Peyer's patch (tissue), 4 donors: ENCODE data around the gene MRPS16. TPM values are rescaled to one million over a fixed set of nuclear protein-coding genes. Genes with fewer than 3 reads are reported as not detected.

Experiments used
- DNase-seq, 3 donors: peaks; one replicate each; pipeline ENCODE4 v3.0.0-alpha.2; 2017 to 2019
- H3K27ac ChIP-seq, 4 donors: fragments of 200-600 bp; sonication (generic); one replicate each; pipeline ENCODE4 v1.5.1; 2016 to 2019
- H3K27me3 ChIP-seq, 2 donors: fragments of 200-600 bp; sonication (generic); one replicate each; pipeline ENCODE4 v1.5.1; 2019
- H3K36me3 ChIP-seq, 3 donors: fragments of 200-600 bp; sonication (generic); one replicate each; pipeline ENCODE4 v1.5.1; 2016 to 2019
- H3K4me1 ChIP-seq, 4 donors: fragments of 200-600 bp; sonication (generic); one replicate each; pipeline ENCODE4 v1.5.1; 2016 to 2019
- H3K4me3 ChIP-seq, 4 donors: fragments of 200-600 bp; sonication (generic); 1 replicate in 3 of 4; 2 replicates in 1 of 4; pipeline ENCODE4 v1.5.1; 2016 to 2019; ENCODE audit warnings: mild to moderate bottlenecking in 1 of 4
- H3K9me3 ChIP-seq, 4 donors: fragments of 200-600 bp; sonication (generic); one replicate each; pipeline ENCODE4 v1.5.1; 2016 to 2019; ENCODE audit warnings: mild to moderate bottlenecking in 1 of 4
- CTCF ChIP-seq, 6 experiments: fragments of 450-650 bp in 4 of 6; fragments of 200-600 bp in 2 of 6; sonication (generic) in 1 of 6; IDR thresholded peaks; one replicate each; pipeline ENCODE4 v1.5.1; 2017 to 2019; ENCODE audit warnings: antibody characterized with exemption in 6 of 6, mild to moderate bottlenecking in 3 of 6, moderate library complexity in 1 of 6
- POLR2A ChIP-seq, 2 donors: fragments of 450-650 bp; IDR thresholded peaks; one replicate each; pipeline ENCODE4 v1.5.1; 2017; ENCODE audit warnings: antibody characterized with exemption in 2 of 2, mild to moderate bottlenecking in 2 of 2, moderate library complexity in 2 of 2
- total RNA-seq, 4 donors: library from RNA; depleted of rRNA; stranded (reverse); fragments of >200 nt; gene quantifications; one replicate each; pipeline ENCODE4 v1.1.0, GENCODE V29; 2016

MRPS16 gene
- total RNA-seq, 4 donors from 2014 or later: 39.8 to 69.3 (median 40.1) TPM

GRCh38 chr10:73246322-73246645, 6.2 kb downstream of the MRPS16 start:
- peak overlapping the region; percentile 66 to 90 (median 82) for H3K4me3 ChIP-seq
- peak overlapping the region; percentile 82 to 93 (median 88) for H3K27ac ChIP-seq
- DNase-seq: no peak
- peaks cover 0 to 32% (median 8%) of the 10 kb centered on the region in 4 donors for H3K4me1 ChIP-seq
- peaks cover 0 to 52% (median 0%) of the 10 kb centered on the region in 3 donors for H3K36me3 ChIP-seq
- H3K27me3 ChIP-seq: no peaks in the 10 kb centered on the region
- H3K9me3 ChIP-seq: no peaks in the 10 kb centered on the region
- TF ChIP-seq POLR2A (IDR thresholded peaks at IDR 0.05): no peak
- TF ChIP-seq CTCF (IDR thresholded peaks at IDR 0.05): no peak

- TF ChIP-seq CTCF (IDR thresholded peaks at IDR 0.05) (no peak), POLR2A (IDR thresholded peaks at IDR 0.05) (no peak)
- no peak overlapping the region for H3K4me3 ChIP-seq
- H3K9me3 ChIP-seq: no peaks in the 10 kb centered on the region
- H3K4me1 ChIP-seq: peaks cover 0 to 23% (median 5%) of the 10 kb centered on the region in 4 donors
- no peak overlapping the region for H3K27ac ChIP-seq
- H3K36me3 ChIP-seq: peaks cover 0 to 56% (median 0%) of the 10 kb centered on the region in 3 donors
- no peaks in the 10 kb centered on the region for H3K27me3 ChIP-seq
- DNase-seq: no peak
Observed at GRCh38 chr10:73244866-73245477, 7.5 kb downstream of the MRPS16 start.

- no peak overlapping the region for H3K4me3 ChIP-seq
- DNase-seq: no peak
- H3K4me1 ChIP-seq: peaks cover 0 to 3% (median 0%) of the 10 kb centered on the region in 4 donors
- TF ChIP-seq POLR2A (IDR thresholded peaks at IDR 0.05) (no peak), CTCF (IDR thresholded peaks at IDR 0.05) (no peak)
- H3K27me3 ChIP-seq: no peaks in the 10 kb centered on the region
- H3K36me3 ChIP-seq: peaks cover 0 to 68% (median 0%) of the 10 kb centered on the region in 3 donors
- no peaks in the 10 kb centered on the region for H3K9me3 ChIP-seq
- H3K27ac ChIP-seq: no peak overlapping the region
Observed at GRCh38 chr10:73239908-73240307, 12.5 kb downstream of the MRPS16 start.

- Histone ChIP-seq H3K27ac (no peak overlapping the region), H3K4me1 (no peaks in the 10 kb centered on the region), H3K4me3 (no peak overlapping the region), H3K27me3 (no peaks in the 10 kb centered on the region), H3K36me3 (peaks cover 0 to 73% (median 0%) of the 10 kb centered on the region in 3 donors), H3K9me3 (no peaks in the 10 kb centered on the region)
- DNase-seq: no peak
- TF ChIP-seq POLR2A (IDR thresholded peaks at IDR 0.05) (no peak), CTCF (IDR thresholded peaks at IDR 0.05) (no peak)
Observed at GRCh38 chr10:73238990-73239566, 13.4 kb downstream of the MRPS16 start.

GRCh38 chr10:73234695-73235094, 17.7 kb downstream of the MRPS16 start:
- H3K27ac ChIP-seq: no peak overlapping the region
- no peak for DNase-seq
- no peaks in the 10 kb centered on the region for H3K4me1 ChIP-seq
- no peaks in the 10 kb centered on the region for H3K27me3 ChIP-seq
- H3K4me3 ChIP-seq: no peak overlapping the region
- TF ChIP-seq POLR2A (IDR thresholded peaks at IDR 0.05): no peak
- no peaks in the 10 kb centered on the region for H3K9me3 ChIP-seq
- H3K36me3 ChIP-seq: peaks cover 0 to 46% (median 0%) of the 10 kb centered on the region in 3 donors

GRCh38 chr10:73233883-73234282, 18.6 kb downstream of the MRPS16 start:
- no peak for TF ChIP-seq POLR2A (IDR thresholded peaks at IDR 0.05)
- no peak for TF ChIP-seq CTCF (IDR thresholded peaks at IDR 0.05)
- Histone ChIP-seq H3K36me3 (peaks cover 0 to 38% (median 0%) of the 10 kb centered on the region in 3 donors), H3K4me1 (no peaks in the 10 kb centered on the region), H3K9me3 (no peaks in the 10 kb centered on the region), H3K4me3 (no peak overlapping the region), H3K27ac (no peak overlapping the region), H3K27me3 (no peaks in the 10 kb centered on the region)
- DNase-seq: no peak
